GM23338 (cell line): ENCODE results near the gene SPATA31D4. TPM values are rescaled to one million over a fixed set of nuclear protein-coding genes. Genes with fewer than 3 reads are reported as not detected.
A peak's percentile ranks its signal among the peaks of the same experiment; 100 is the strongest.

ENCODE experiments used
- ATAC-seq: fragments of 200-7000 bp; cut with Tn5 transposase; 3 replicates; pipeline ENCODE4 v1.9.1; 2020
- DNase-seq: peaks from one replicate; pipeline ENCODE4 v3.0.0-alpha.2; 2015; ENCODE audit warnings: low spot score
- H2AFZ ChIP-seq: fragments of 200-600 bp; sonication (generic); 2 replicates; pipeline ENCODE4 v1.8.0; 2016; ENCODE audit warnings: antibody characterized with exemption, mild to moderate bottlenecking, moderate library complexity
- H3F3A ChIP-seq: fragments of 200-600 bp; sonication (generic); replicated peaks from 2 replicates; pipeline ENCODE4 v1.8.0; 2017; ENCODE audit warnings: antibody characterized with exemption, mixed run types, low read depth
- H3K27ac ChIP-seq: fragments of 200-600 bp; sonication (generic); 2 replicates; pipeline ENCODE4 v1.6.1; 2016; ENCODE audit warnings: low read depth
- H3K27me3 ChIP-seq: fragments of 200-600 bp; sonication (generic); 2 replicates; pipeline ENCODE4 v1.8.0; 2016; ENCODE audit warnings: mild to moderate bottlenecking, mixed run types, moderate library complexity; ENCODE audit not compliant: insufficient read depth
- H3K36me3 ChIP-seq: fragments of 200-600 bp; sonication (generic); 2 replicates; pipeline ENCODE4 v1.8.0; 2016; ENCODE audit warnings: mild to moderate bottlenecking; ENCODE audit not compliant: insufficient read depth
- H3K4me1 ChIP-seq: fragments of 200-600 bp; sonication (generic); 2 replicates; pipeline ENCODE4 v1.8.0; 2016; ENCODE audit warnings: mild to moderate bottlenecking, moderate library complexity; ENCODE audit not compliant: insufficient read depth
- H3K4me2 ChIP-seq: fragments of 200-600 bp; sonication (generic); 2 replicates; pipeline ENCODE4 v1.7.1; 2017; ENCODE audit warnings: mixed run types
- H3K4me3 ChIP-seq: fragments of 200-600 bp; sonication (generic); 2 replicates; pipeline ENCODE4 v1.6.1; 2016; ENCODE audit warnings: mixed run types
- H3K79me2 ChIP-seq: fragments of 200-600 bp; sonication (generic); replicated peaks from 2 replicates; pipeline ENCODE4 v1.8.0; 2017; ENCODE audit warnings: mild to moderate bottlenecking; ENCODE audit not compliant: insufficient read depth
- H3K9me2 ChIP-seq: fragments of 200-600 bp; sonication (generic); 2 replicates; pipeline ENCODE4 v1.8.0; 2017; ENCODE audit not compliant: insufficient read depth
- H4K20me1 ChIP-seq: fragments of 200-600 bp; sonication (generic); replicated peaks from 2 replicates; pipeline ENCODE4 v1.8.0; 2017; ENCODE audit warnings: mild to moderate bottlenecking; ENCODE audit not compliant: insufficient read depth
- H3K27ac Mint-ChIP-seq: 2 replicates; pipeline ENCODE4 v1.8.0; 2020; ENCODE audit warnings: inconsistent platforms, mild to moderate bottlenecking, moderate library complexity, mixed read lengths
- H3K27me3 Mint-ChIP-seq: 3 replicates; pipeline ENCODE4 v1.8.0; 2022; ENCODE audit warnings: low read depth, mild to moderate bottlenecking, moderate library complexity, mixed read lengths, inconsistent platforms; ENCODE audit not compliant: insufficient read depth, poor library complexity
- H3K36me3 Mint-ChIP-seq: 3 replicates; pipeline ENCODE4 v1.8.0; 2021; ENCODE audit warnings: low read depth, mild to moderate bottlenecking, inconsistent platforms, moderate library complexity, mixed read lengths
- H3K4me1 Mint-ChIP-seq: 3 replicates; pipeline ENCODE4 v1.8.0; 2020; ENCODE audit warnings: mild to moderate bottlenecking, inconsistent platforms, mixed read lengths
- H3K4me3 Mint-ChIP-seq: 3 replicates; pipeline ENCODE4 v1.8.0; 2021; ENCODE audit warnings: moderate library complexity, mild to moderate bottlenecking, inconsistent platforms, mixed read lengths
- H3K9me3 Mint-ChIP-seq: 3 replicates; pipeline ENCODE4 v1.8.0; 2020; ENCODE audit warnings: moderate library complexity, mild to moderate bottlenecking, inconsistent platforms, mixed read lengths
- CTCF ChIP-seq, 2 experiments: fragments of 200-600 bp in 1 of 2; sonication (generic) in 1 of 2; conservative IDR thresholded peaks; 2 replicates each; pipeline versions ENCODE4 v1.5.1 to v1.6.1; 2016 to 2017; ENCODE audit warnings: antibody characterized with exemption in 2 of 2, low read depth in 2 of 2, mild to moderate bottlenecking in 2 of 2, moderate library complexity in 1 of 2
- EZH2 ChIP-seq: fragments of 200-600 bp; sonication (generic); IDR thresholded peaks from one replicate; pipeline ENCODE4 v1.8.0; 2017; ENCODE audit warnings: antibody characterized with exemption, mild to moderate bottlenecking, low read depth; ENCODE audit not compliant: unreplicated experiment
- EZH2phosphoT487 ChIP-seq: fragments of 200-600 bp; sonication (generic); IDR thresholded peaks from one replicate; pipeline ENCODE4 v1.8.1; 2018; ENCODE audit warnings: antibody characterized with exemption; ENCODE audit not compliant: unreplicated experiment
- JUNB ChIP-seq: IDR thresholded peaks from one replicate; pipeline ENCODE4 v1.6.1; 2016; ENCODE audit warnings: antibody characterized with exemption; ENCODE audit not compliant: unreplicated experiment
- REST ChIP-seq: IDR thresholded peaks from one replicate; pipeline ENCODE4 v1.6.1; 2018; ENCODE audit warnings: antibody characterized with exemption; ENCODE audit not compliant: unreplicated experiment
- ZNF331 ChIP-seq: fragments of 250-450 bp; sonication (Bioruptor Pico); IDR thresholded peaks from 2 replicates; pipeline ENCODE4 v1.5.0; 2020; ENCODE audit warnings: low read depth, mild to moderate bottlenecking, moderate library complexity
- ZNF462 ChIP-seq: fragments of 250-450 bp; sonication (Bioruptor Pico); IDR thresholded peaks from 2 replicates; pipeline ENCODE4 v1.5.0; 2020; ENCODE audit warnings: mild to moderate bottlenecking, moderate library complexity
- polyA plus RNA-seq: library from polyadenylated mRNA; unstranded; fragments of >200 nt; fragmentation: Nextera tagmentation; extraction: Ambion mirVana; gene quantifications from 2 replicates; pipeline ENCODE4 v1.2.1, GENCODE V29; 2016
- total RNA-seq: library from RNA; depleted of rRNA; stranded (reverse); fragments of >200 nt; shearing (Covaris generic); gene quantifications from 2 replicates; pipeline ENCODE4 v1.2.3, GENCODE V29; 2014

Gene SPATA31D4
- total and polyA plus RNA-seq, 2 experiments from 2014 or later, result not detected

- TF ChIP-seq ZNF462, result no peak
- TF ChIP-seq EZH2, result no peak
Measured at GRCh38 chr9:81896070-81896469, 32.2 kb upstream of the SPATA31D4 start (continued).

GRCh38 chr9:81898851-81899250 lies 29.4 kb upstream of the SPATA31D4 start:
- Histone ChIP-seq H4K20me1 (no peaks in the 10 kb centered on the region), H3K9me2 (peaks cover 3% of the 10 kb centered on the region; the same call in 1 of the 2 replicates), H3K79me2 (no peaks in the 10 kb centered on the region), H2AFZ (0 out of 2 replicates have a peak overlapping the region, but pooled peaks have one; percentile 13), H3K4me2 (no peak overlapping the region), H3K4me3 (no peak overlapping the region), H3K27ac (no peak overlapping the region), H3K4me1 (no peaks in the 10 kb centered on the region), H3K36me3 (no peaks in the 10 kb centered on the region), H3F3A (no peaks in the 10 kb centered on the region), H3K27me3 (no peaks in the 10 kb centered on the region)
- peaks cover 11% of the 10 kb centered on the region for H3K4me1 Mint-ChIP-seq
- DNase-seq, result no peak
- no peaks in the 10 kb centered on the region for H3K36me3 Mint-ChIP-seq
- H3K4me3 Mint-ChIP-seq, result no peak overlapping the region
- TF ChIP-seq ZNF331 (CRISPR knock-in tag) (no peak), EZH2phosphoT487 (no peak), REST (no peak), CTCF (conservative IDR thresholded peaks at IDR 0.05; ENCODE audit: low read depth in 2 of 2) (no peak), JUNB (no peak)
- H3K27ac Mint-ChIP-seq, result no peak overlapping the region
- H3K27me3 Mint-ChIP-seq, result peaks cover 6% of the 10 kb centered on the region
- no peaks in the 10 kb centered on the region; the same call in 1 of the 3 replicates for H3K9me3 Mint-ChIP-seq
- no peak for ATAC-seq
